OCI-LY7 (cell line): ENCODE results near the gene CHRNA7. TPM values are rescaled to one million over a fixed set of nuclear protein-coding genes. Genes with fewer than 3 reads are reported as not detected.

Source experiments
- BruUV-seq: library from RNA; stranded (reverse); fragments of 400-500 nt; replicated peaks from 2 replicates; lab custom pipeline; 2021; lab: Mats Ljungman, UMichigan
- CTCF ChIA-PET: fragments of 300-600 bp; sonication (Branson Sonifier 250); formaldehyde crosslinking; loops from one replicate; lab custom pipeline; 2022; ENCODE audit warnings: antibody characterized with exemption; ENCODE audit not compliant: unreplicated experiment; lab: Charles Lee
- POLR2A ChIA-PET: fragments of 300-600 bp; sonication (Branson Sonifier 250); formaldehyde crosslinking; loops from one replicate; lab custom pipeline; 2022; ENCODE audit warnings: antibody characterized with exemption; lab: Charles Lee
- DNase-seq: peaks from one replicate; pipeline ENCODE4 v3.0.0-alpha.2; 2015; ENCODE audit warnings: low spot score
- H2AFZ ChIP-seq: fragments of 200-600 bp; sonication (generic), shearing (Covaris generic); 2 replicates; pipeline ENCODE4 v1.6.1; 2014; ENCODE audit warnings: mild to moderate bottlenecking, antibody characterized with exemption, low read length, moderate library complexity
- H3K27ac ChIP-seq: fragments of 200-600 bp; sonication (generic); 2 replicates; pipeline ENCODE4 v1.5.1; 2014; ENCODE audit warnings: mixed run types, low read depth, mild to moderate bottlenecking, moderate library complexity, low read length, inconsistent platforms; ENCODE audit not compliant: poor library complexity, severe bottlenecking
- H3K36me3 ChIP-seq: fragments of 200-600 bp; sonication (generic); 2 replicates; pipeline ENCODE4 v1.6.1; 2014; ENCODE audit warnings: mild to moderate bottlenecking, antibody characterized with exemption, low read length, moderate library complexity, mixed read lengths; ENCODE audit not compliant: insufficient read depth
- H3K4me1 ChIP-seq: fragments of 200-600 bp; sonication (generic); 2 replicates; pipeline ENCODE4 v1.5.1; 2014; ENCODE audit warnings: mild to moderate bottlenecking, low read length; ENCODE audit not compliant: insufficient read depth, poor library complexity, severe bottlenecking
- H3K4me2 ChIP-seq: fragments of 200-600 bp; sonication (generic); 2 replicates; pipeline ENCODE4 v1.6.1; 2014; ENCODE audit warnings: mild to moderate bottlenecking, low read length
- H3K4me3 ChIP-seq: fragments of 200-600 bp; sonication (generic); 2 replicates; pipeline ENCODE4 v1.5.1; 2014; ENCODE audit warnings: mild to moderate bottlenecking, low read depth, low read length; ENCODE audit not compliant: poor library complexity, severe bottlenecking
- H3K79me2 ChIP-seq: fragments of 200-600 bp; sonication (generic); 2 replicates; pipeline ENCODE4 v1.6.1; 2016; ENCODE audit warnings: low read depth, mild to moderate bottlenecking, low read length, moderate library complexity, mixed read lengths; ENCODE audit not compliant: insufficient read depth
- H3K9me2 ChIP-seq: fragments of 200-600 bp; sonication (generic); 2 replicates; pipeline ENCODE4 v1.6.1; 2016; ENCODE audit warnings: mild to moderate bottlenecking, low read length, mixed read lengths; ENCODE audit not compliant: insufficient read depth
- H3K9me3 ChIP-seq: fragments of 200-600 bp; sonication (generic); 2 replicates; pipeline ENCODE4 v1.6.1; 2014; ENCODE audit warnings: mild to moderate bottlenecking, mixed run types, low read length, mixed read lengths
- H4K20me1 ChIP-seq: fragments of 200-600 bp; sonication (generic); 2 replicates; pipeline ENCODE4 v1.6.1; 2014; ENCODE audit warnings: mild to moderate bottlenecking, antibody characterized with exemption, low read length, moderate library complexity, mixed read lengths; ENCODE audit not compliant: insufficient read depth
- EZH2phosphoT487 ChIP-seq: fragments of 200-600 bp; sonication (generic); IDR thresholded peaks from 2 replicates; pipeline ENCODE4 v1.6.1; 2018; ENCODE audit warnings: low read depth, borderline replicate concordance, mild to moderate bottlenecking, mixed run types, antibody characterized with exemption, low read length, moderate library complexity, mixed read lengths
- intact Hi-C: fragments of 100-400 bp; cut with micrococcal nuclease; formaldehyde crosslinking; loops from one replicate; pipeline ENCODE4 v1.10.0; 2022; ENCODE audit not compliant: unreplicated experiment
- total RNA-seq, 2 experiments: library from RNA; depleted of rRNA in 1 of 2; stranded (reverse); fragments of >200 nt in 1 of 2; shearing (Covaris generic) in 1 of 2; gene quantifications; 2 replicates each; pipeline ENCODE4 v1.2.3, GENCODE V29; 2014 to 2022
- TF ChIP-seq, protein P1 (sequence below): fragments of 200-600 bp; sonication (generic); conservative IDR thresholded peaks from 2 replicates; pipeline ENCODE4 v1.5.1; 2014; ENCODE audit warnings: mild to moderate bottlenecking, antibody characterized with exemption, low read length, moderate library complexity, mixed read lengths

The CHRNA7 gene
- total RNA-seq, 2 experiments from 2014 or later: not detected

DNA sequence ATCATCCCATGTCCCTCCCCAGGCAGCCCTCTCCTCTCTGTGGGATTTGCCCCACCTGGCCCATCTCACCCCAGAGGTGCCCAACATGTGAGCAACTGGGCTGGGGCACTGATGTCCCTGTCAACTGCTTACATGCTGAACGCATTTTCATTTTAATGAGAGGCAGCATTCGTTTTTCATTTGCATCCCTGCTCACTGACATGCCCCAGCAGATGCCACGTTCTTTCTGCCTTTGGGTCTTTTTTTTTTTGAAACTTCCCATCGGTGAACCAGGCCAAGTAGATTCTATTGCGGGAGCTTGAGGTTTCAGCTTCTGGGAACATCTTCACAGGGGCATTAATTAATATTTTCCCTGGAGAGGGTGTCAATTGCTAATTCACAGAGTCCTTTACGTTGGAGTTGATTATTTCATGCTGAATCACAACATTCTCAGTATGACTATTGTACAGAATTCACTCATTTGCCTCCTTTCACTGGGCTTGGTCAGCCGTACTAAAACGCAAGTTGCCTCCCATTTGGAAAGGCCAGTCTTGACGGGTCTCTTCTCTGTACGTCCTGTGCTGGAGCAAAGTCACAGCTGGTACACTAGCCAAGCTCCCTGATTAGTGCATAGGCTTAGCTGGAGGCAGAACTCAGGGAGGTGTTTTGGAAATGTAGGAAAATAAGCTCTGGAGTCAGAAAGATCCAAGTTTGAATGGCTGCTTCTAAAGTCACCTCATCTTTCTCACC is 69.8 kb downstream of the CHRNA7 start:
- no peak overlapping the region for H3K27ac ChIP-seq
- no peak overlapping the region for H3K4me2 ChIP-seq
- no peaks in the 10 kb centered on the region for H4K20me1 ChIP-seq
- no TSS peak for BruUV-seq
- H2AFZ ChIP-seq: no peak overlapping the region
- DNase-seq: no peak
- no peaks in the 10 kb centered on the region for H3K9me3 ChIP-seq
- H3K4me3 ChIP-seq: no peak overlapping the region
- no peaks in the 10 kb centered on the region for H3K36me3 ChIP-seq
- no peaks in the 10 kb centered on the region for H3K4me1 ChIP-seq
- TF ChIP-seq, protein P1, sequence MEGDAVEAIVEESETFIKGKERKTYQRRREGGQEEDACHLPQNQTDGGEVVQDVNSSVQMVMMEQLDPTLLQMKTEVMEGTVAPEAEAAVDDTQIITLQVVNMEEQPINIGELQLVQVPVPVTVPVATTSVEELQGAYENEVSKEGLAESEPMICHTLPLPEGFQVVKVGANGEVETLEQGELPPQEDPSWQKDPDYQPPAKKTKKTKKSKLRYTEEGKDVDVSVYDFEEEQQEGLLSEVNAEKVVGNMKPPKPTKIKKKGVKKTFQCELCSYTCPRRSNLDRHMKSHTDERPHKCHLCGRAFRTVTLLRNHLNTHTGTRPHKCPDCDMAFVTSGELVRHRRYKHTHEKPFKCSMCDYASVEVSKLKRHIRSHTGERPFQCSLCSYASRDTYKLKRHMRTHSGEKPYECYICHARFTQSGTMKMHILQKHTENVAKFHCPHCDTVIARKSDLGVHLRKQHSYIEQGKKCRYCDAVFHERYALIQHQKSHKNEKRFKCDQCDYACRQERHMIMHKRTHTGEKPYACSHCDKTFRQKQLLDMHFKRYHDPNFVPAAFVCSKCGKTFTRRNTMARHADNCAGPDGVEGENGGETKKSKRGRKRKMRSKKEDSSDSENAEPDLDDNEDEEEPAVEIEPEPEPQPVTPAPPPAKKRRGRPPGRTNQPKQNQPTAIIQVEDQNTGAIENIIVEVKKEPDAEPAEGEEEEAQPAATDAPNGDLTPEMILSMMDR: no peak
- TF ChIP-seq EZH2phosphoT487: no peak
- ChIA-PET CTCF (no interaction called here), POLR2A (interaction anchor here (1.7 kb wide), 1 partner anchor 9 kb away, joined by 9 read pairs; no protein-coding TSS in a partner anchor)
- no peaks in the 10 kb centered on the region for H3K79me2 ChIP-seq
- intact Hi-C loops: no loop called here
- no peaks in the 10 kb centered on the region for H3K9me2 ChIP-seq

GRCh38 chr15:32104061-32104995 is 74.0 kb downstream of the CHRNA7 start:
- Histone ChIP-seq H2AFZ (no peak overlapping the region), H4K20me1 (no peaks in the 10 kb centered on the region), H3K36me3 (no peaks in the 10 kb centered on the region), H3K27ac (no peak overlapping the region), H3K9me3 (no peaks in the 10 kb centered on the region), H3K4me3 (no peak overlapping the region), H3K79me2 (no peaks in the 10 kb centered on the region), H3K4me1 (no peaks in the 10 kb centered on the region), H3K9me2 (no peaks in the 10 kb centered on the region), H3K4me2 (no peak overlapping the region)
- BruUV-seq: no TSS peak
- intact Hi-C loops: no loop called here
- DNase-seq: no peak
- POLR2A ChIA-PET: no interaction called here
- CTCF ChIA-PET: no interaction called here
- TF ChIP-seq, protein P1: peak; percentile 35
- no peak for TF ChIP-seq EZH2phosphoT487
